Fibroblast of villous mesenchyme (primary cell): ENCODE measurements around the gene GPT2. TPM values are rescaled to one million over a fixed set of nuclear protein-coding genes. Genes with fewer than 3 reads are reported as not detected.
A peak's percentile ranks its signal among the peaks of the same experiment; 100 is the strongest.

Experiments used
- DNase-seq: peaks from one replicate; pipeline ENCODE4 v3.0.0-alpha.2; 2010; ENCODE audit warnings: low read depth
- H3K4me3 ChIP-seq: 2 replicates; pipeline ENCODE4 v1.5.1; 2011; ENCODE audit warnings: low read depth, mild to moderate bottlenecking, low read length
- total RNA-seq: library from RNA; depleted of rRNA; stranded (reverse); fragments of >200 nt; gene quantifications from 2 replicates; pipeline ENCODE4 v1.2.3, GENCODE V29; 2012
- TF ChIP-seq, protein P1 (sequence below): IDR thresholded peaks from 2 replicates; pipeline ENCODE4 v1.5.1; 2012; ENCODE audit warnings: low read depth, mild to moderate bottlenecking, low read length; ENCODE audit not compliant: insufficient read depth

GPT2 gene
- total RNA-seq, 1 donor: 13.0 TPM

DNA sequence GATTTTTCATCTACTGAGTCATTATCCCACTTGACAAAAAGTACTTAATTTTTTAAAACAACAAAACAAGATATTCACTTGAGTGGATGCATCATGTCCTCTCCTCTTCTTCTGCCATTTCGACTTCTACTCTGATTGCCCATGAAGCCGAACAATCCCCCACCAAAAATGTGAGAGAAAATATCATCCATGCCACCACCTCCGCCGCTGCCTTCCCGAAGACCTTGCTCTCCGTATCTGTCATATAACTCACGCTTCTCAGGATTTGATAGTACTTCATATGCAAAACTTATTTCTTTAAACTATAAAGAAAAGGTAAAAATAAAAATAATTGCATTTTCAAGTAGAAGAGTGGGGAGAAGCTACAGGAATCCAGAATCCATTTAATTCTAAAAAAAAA lies 87.1 kb downstream of the GPT2 start:
- DNase-seq: no peak
- TF ChIP-seq, protein P1, sequence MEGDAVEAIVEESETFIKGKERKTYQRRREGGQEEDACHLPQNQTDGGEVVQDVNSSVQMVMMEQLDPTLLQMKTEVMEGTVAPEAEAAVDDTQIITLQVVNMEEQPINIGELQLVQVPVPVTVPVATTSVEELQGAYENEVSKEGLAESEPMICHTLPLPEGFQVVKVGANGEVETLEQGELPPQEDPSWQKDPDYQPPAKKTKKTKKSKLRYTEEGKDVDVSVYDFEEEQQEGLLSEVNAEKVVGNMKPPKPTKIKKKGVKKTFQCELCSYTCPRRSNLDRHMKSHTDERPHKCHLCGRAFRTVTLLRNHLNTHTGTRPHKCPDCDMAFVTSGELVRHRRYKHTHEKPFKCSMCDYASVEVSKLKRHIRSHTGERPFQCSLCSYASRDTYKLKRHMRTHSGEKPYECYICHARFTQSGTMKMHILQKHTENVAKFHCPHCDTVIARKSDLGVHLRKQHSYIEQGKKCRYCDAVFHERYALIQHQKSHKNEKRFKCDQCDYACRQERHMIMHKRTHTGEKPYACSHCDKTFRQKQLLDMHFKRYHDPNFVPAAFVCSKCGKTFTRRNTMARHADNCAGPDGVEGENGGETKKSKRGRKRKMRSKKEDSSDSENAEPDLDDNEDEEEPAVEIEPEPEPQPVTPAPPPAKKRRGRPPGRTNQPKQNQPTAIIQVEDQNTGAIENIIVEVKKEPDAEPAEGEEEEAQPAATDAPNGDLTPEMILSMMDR: no peak
- H3K4me3 ChIP-seq: no peak overlapping the region

DNA sequence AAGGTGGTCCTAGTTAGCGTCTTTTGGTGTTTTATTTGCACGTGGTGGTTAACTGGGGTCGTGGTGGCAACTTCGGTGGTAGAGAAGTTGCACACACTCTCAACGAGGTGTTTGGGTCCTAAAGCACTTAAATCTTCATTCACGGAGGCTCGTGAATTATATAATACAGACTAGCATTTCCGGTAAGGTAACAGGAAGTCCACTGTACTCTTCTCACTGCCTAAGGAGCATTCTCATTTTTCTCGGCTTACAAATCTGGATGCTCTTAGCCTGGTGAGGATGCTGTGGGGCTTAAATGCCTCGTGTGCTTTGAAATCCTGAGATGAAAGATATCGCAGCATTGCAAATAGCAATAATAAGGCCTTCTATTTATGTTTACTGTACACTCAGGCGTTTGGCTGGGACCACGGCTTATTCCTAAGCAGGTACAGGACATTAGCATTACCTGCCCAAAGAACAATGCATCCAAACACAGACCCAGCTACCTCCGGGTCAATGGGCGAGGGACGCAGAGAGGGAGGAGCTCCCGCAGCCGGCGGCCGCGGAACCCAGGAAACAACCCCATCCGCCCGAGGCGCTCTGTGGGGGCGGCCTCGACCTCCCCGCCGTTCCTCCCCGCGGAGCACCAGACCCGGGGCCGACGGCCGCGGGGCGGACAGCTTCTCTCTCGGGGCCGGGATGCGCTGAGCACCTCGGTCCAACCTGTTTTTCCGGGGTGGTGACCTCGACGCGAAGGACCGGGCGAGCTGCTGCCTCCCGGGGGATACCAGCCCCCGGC lies 88.5 kb downstream of the GPT2 start:
- peak overlapping the region; percentile 91 for H3K4me3 ChIP-seq
- peak; percentile 35 for DNase-seq
- TF ChIP-seq, protein P1: no peak

DNA sequence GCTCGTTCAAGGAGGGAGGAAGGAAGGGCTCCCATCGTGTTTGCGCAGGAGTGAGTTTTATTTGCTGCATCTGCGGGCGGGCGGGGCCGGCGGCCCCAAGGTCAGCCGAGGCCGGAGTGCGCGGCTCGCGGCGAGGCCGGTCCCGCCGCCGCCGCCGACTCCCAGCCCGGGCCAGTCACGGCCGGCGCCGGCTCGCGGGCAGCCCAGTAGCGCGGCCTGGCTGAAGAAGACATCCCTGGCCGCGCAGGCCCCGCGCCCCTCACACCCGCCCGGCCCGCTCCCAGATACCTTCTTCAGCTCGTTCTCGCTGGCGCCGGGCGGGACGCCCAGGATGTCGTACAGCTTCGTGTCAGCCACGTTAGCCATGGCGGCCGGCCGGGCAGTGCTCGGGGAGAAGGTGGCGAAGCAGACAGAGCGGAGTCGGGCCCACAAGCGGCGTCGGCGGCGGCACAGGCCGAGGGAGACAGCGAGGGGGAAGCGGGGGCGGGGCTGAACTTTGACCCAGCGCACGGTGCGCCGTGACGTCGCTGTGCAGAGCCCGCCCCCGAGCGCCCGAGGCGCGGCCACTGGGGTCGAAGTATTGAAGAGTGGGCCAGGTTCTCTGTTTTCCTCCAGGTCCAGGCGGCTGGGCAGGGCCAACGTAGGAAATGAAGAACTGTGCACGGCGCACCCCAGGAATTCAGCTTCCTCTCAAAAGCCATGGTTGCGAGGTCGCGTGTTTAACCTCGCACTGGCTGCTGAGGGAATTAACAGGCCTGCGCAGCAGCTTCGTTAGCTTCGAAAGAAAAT lies 89.2 kb downstream of the GPT2 start, which contains the start of gene DNAJA2:
DNAJA2 (minus strand) TSS at position 468 of the 789 bp plus-strand sequence; CDS start at position 366, 102 bp downstream.
- peak within 1 kb of the TSS; percentile 91 for H3K4me3 ChIP-seq
- TF ChIP-seq, protein P1: no peak

DNA sequence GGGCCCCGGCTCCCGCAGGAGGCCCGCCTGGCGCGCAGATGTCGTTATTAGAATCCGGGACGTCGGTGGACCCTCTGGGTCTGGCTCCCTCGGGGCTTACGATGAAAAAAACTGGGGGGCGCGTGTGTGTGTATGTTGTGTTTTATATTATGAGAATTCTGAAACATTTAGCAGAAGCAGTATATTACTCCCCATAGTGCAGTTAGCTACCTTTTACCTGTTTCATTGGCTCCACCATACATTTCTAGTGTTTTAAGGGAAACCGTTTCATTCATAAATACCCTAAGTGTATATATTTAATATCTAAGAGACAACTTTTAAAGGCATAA lies 89.8 kb downstream of the GPT2 start:
- DNase-seq: no peak
- peak overlapping the region; percentile 91 for H3K4me3 ChIP-seq
- TF ChIP-seq, protein P1: no peak

More for the DNA sequence above, 89.2 kb downstream of the GPT2 start, which contains the start of gene DNAJA2:
- DNase-seq: peak; percentile 91

DNA sequence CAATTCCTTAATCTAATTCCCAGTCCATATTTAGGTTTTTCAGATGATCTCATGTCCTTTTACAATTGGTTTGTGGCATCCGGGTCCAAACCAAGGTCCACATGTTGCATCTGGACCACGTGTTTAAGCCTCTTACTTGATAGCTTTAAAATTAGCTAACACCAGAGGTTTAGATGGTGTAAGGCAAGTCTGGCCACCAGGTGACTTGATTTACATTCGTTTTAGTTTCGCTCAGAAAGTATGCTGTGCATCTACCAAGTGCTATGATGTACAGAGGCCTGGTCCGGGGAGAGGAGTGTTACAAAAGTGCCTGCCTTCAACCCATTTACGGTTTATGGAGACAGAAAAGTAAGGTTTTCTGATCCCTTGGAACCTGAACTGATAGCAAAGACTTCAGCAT lies 90.2 kb downstream of the GPT2 start:
- TF ChIP-seq, protein P1: no peak
- H3K4me3 ChIP-seq: peak overlapping the region; percentile 91
- peak; percentile 14 for DNase-seq

DNA sequence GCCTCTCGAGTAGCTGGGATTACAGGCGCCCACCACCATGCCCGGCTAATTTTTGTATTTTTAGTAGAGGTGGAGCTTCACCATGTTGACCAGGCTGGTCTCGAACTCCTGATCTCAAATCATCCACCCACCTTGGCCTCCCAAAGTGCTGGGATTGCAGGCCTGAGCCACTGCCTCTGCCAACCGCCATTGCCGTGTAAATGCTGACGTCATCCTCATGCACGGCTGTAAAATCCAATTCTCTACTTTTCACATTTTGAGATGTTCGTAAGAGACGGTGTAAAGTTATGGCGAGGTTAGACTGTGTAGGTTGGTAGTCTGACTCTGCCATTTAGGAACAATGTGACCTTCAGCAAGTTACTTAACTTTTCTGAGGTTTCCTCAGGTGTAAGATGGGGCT lies 91.0 kb downstream of the GPT2 start:
- no peak for DNase-seq
- no peak overlapping the region for H3K4me3 ChIP-seq
- TF ChIP-seq, protein P1: no peak
